ENCODE results near the gene TBC1D21.

The TBC1D21 gene

GRCh38 chr15:73891328-73892315 lies 18.3 kb downstream of the TBC1D21 start:
- DNase-seq (ENCODE audit: low spot score) = no peak
- in situ Hi-C loops (cut with MboI; ENCODE audit: low pct_unique_long_range_greater_than_20kb, low sequenced_read_pairs, unreplicated experiment) = no loop called here
- no peak for TF ChIP-seq CTCF (IDR thresholded peaks at IDR 0.05; ENCODE audit: extremely low read depth, insufficient read depth, missing control alignments)

- in situ Hi-C loops (cut with MboI; ENCODE audit: low pct_unique_long_range_greater_than_20kb, low sequenced_read_pairs, unreplicated experiment) = no loop called here
- no peak for TF ChIP-seq CTCF (IDR thresholded peaks at IDR 0.05; ENCODE audit: extremely low read depth, insufficient read depth, missing control alignments)
- DNase-seq (ENCODE audit: low spot score) = no peak
Measured at GRCh38 chr15:73892446-73893226, 19.3 kb downstream of the TBC1D21 start.

GRCh38 chr15:73894133-73894814 lies 20.9 kb downstream of the TBC1D21 start:
- in situ Hi-C loops (cut with MboI; ENCODE audit: low pct_unique_long_range_greater_than_20kb, low sequenced_read_pairs, unreplicated experiment) = no loop called here
- DNase-seq (ENCODE audit: low spot score) = no peak
- no peak for TF ChIP-seq CTCF (IDR thresholded peaks at IDR 0.05; ENCODE audit: extremely low read depth, insufficient read depth, missing control alignments)

- peak; percentile 81 for DNase-seq (ENCODE audit: low spot score)
- in situ Hi-C loops (cut with MboI; ENCODE audit: low pct_unique_long_range_greater_than_20kb, low sequenced_read_pairs, unreplicated experiment) = no loop called here
- TF ChIP-seq CTCF (IDR thresholded peaks at IDR 0.05; ENCODE audit: extremely low read depth, insufficient read depth, missing control alignments) = peak; percentile 82
Measured at GRCh38 chr15:73897441-73898261, 24.3 kb downstream of the TBC1D21 start.

- in situ Hi-C loops (cut with MboI; ENCODE audit: low pct_unique_long_range_greater_than_20kb, low sequenced_read_pairs, unreplicated experiment) = no loop called here
- DNase-seq (ENCODE audit: low spot score) = no peak
- no peak for TF ChIP-seq CTCF (IDR thresholded peaks at IDR 0.05; ENCODE audit: extremely low read depth, insufficient read depth, missing control alignments)
Measured at GRCh38 chr15:73899197-73900094, 26.1 kb downstream of the TBC1D21 start.
